MM.1S (cell line): ENCODE results near the gene RPGRIP1L.

Experiments
- DNase-seq: peaks from one replicate; pipeline ENCODE4 v3.0.0-alpha.2; 2015
- H2AFZ ChIP-seq: fragments of 300-600 bp; sonication (generic); 2 replicates; pipeline ENCODE4 v1.6.0; 2016; ENCODE audit warnings: antibody characterized with exemption, low read length
- H3F3A ChIP-seq: fragments of 300-600 bp; sonication (generic); 2 replicates; pipeline ENCODE4 v1.6.1; 2016; ENCODE audit warnings: mild to moderate bottlenecking, antibody characterized with exemption, low read length, moderate library complexity, mixed read lengths; ENCODE audit not compliant: insufficient read depth
- H3K27ac ChIP-seq: fragments of 300-600 bp; sonication (generic); 2 replicates; pipeline ENCODE4 v1.5.1; 2016; ENCODE audit warnings: mild to moderate bottlenecking, low read length
- H3K27me3 ChIP-seq: fragments of 300-600 bp; sonication (generic); replicated peaks from 2 replicates; pipeline ENCODE4 v1.6.0; 2016; ENCODE audit warnings: low read length; ENCODE audit not compliant: insufficient read depth
- H3K36me3 ChIP-seq: fragments of 300-600 bp; sonication (generic); replicated peaks from 2 replicates; pipeline ENCODE4 v1.6.1; 2016; ENCODE audit warnings: mild to moderate bottlenecking, low read length, mixed read lengths; ENCODE audit not compliant: insufficient read depth
- H3K4me1 ChIP-seq: fragments of 300-600 bp; sonication (generic); 2 replicates; pipeline ENCODE4 v1.6.1; 2016; ENCODE audit warnings: low read length, mixed read lengths
- H3K4me2 ChIP-seq: fragments of 300-600 bp; sonication (generic); 2 replicates; pipeline ENCODE4 v1.6.0; 2016; ENCODE audit warnings: low read depth, low read length
- H3K4me3 ChIP-seq: fragments of 300-600 bp; sonication (generic); 2 replicates; pipeline ENCODE4 v1.5.1; 2016; ENCODE audit warnings: low read length, mixed read lengths
- H3K79me2 ChIP-seq: fragments of 300-600 bp; sonication (generic); 2 replicates; pipeline ENCODE4 v1.6.1; 2016; ENCODE audit warnings: mixed run types, low read length, mixed read lengths
- H3K9ac ChIP-seq: fragments of 300-600 bp; sonication (generic); 2 replicates; pipeline ENCODE4 v1.6.1; 2016; ENCODE audit warnings: low read length, mixed read lengths
- H3K9me2 ChIP-seq: fragments of 300-600 bp; sonication (generic); replicated peaks from 2 replicates; pipeline ENCODE4 v1.6.1; 2016; ENCODE audit warnings: mild to moderate bottlenecking, low read length, mixed read lengths; ENCODE audit not compliant: insufficient read depth
- H3K9me3 ChIP-seq: fragments of 300-600 bp; sonication (generic); replicated peaks from 2 replicates; pipeline ENCODE4 v1.6.1; 2016; ENCODE audit warnings: mild to moderate bottlenecking, low read length, mixed read lengths; ENCODE audit not compliant: insufficient read depth
- H4K20me1 ChIP-seq: fragments of 300-600 bp; sonication (generic); 2 replicates; pipeline ENCODE4 v1.6.1; 2016; ENCODE audit warnings: mild to moderate bottlenecking, low read length, moderate library complexity, mixed read lengths; ENCODE audit not compliant: insufficient read depth
- CTCF ChIP-seq: fragments of 300-600 bp; sonication (generic); IDR thresholded peaks from 2 replicates; pipeline ENCODE4 v1.5.1; 2016; ENCODE audit warnings: antibody characterized with exemption, low read length, mixed read lengths
- EZH2 ChIP-seq: fragments of 300-600 bp; sonication (generic); optimal IDR thresholded peaks from 2 replicates; pipeline ENCODE3; 2017; ENCODE audit warnings: low read depth, mild to moderate bottlenecking, antibody characterized with exemption, low read length, mixed read lengths
- EZH2phosphoT487 ChIP-seq: fragments of 300-600 bp; sonication (generic); IDR thresholded peaks from 2 replicates; pipeline ENCODE4 v1.6.1; 2018; ENCODE audit warnings: antibody characterized with exemption, low read length

RPGRIP1L gene

GRCh38 chr16:53646506-53646905 is 57.2 kb downstream of the RPGRIP1L start:
- H2AFZ ChIP-seq = no peak overlapping the region
- H3F3A ChIP-seq = peaks cover 15% of the 10 kb centered on the region
- H3K27ac ChIP-seq = no peak overlapping the region
- no peaks in the 10 kb centered on the region for H3K9me3 ChIP-seq
- no peaks in the 10 kb centered on the region for H3K79me2 ChIP-seq
- H3K36me3 ChIP-seq = no peaks in the 10 kb centered on the region
- TF ChIP-seq EZH2 = no peak
- no peak for TF ChIP-seq EZH2phosphoT487
- no peak for TF ChIP-seq CTCF
- no peak overlapping the region for H3K4me2 ChIP-seq
- no peak overlapping the region for H3K4me3 ChIP-seq
- no peaks in the 10 kb centered on the region for H3K9me2 ChIP-seq
- H3K9ac ChIP-seq = no peak overlapping the region
- H3K4me1 ChIP-seq = peaks cover 16% of the 10 kb centered on the region
- no peak for DNase-seq
- no peaks in the 10 kb centered on the region for H3K27me3 ChIP-seq
- no peaks in the 10 kb centered on the region for H4K20me1 ChIP-seq

GRCh38 chr16:53643474-53643873 is 60.2 kb downstream of the RPGRIP1L start:
- peak overlapping the region; percentile 42; the same call in 1 of the 2 replicates for H3K4me2 ChIP-seq
- H3K9ac ChIP-seq = peak overlapping the region; percentile 8; the same call in 1 of the 2 replicates
- H3K9me3 ChIP-seq = no peaks in the 10 kb centered on the region
- peak overlapping the region; percentile 50 for H2AFZ ChIP-seq
- H4K20me1 ChIP-seq = no peaks in the 10 kb centered on the region
- H3K9me2 ChIP-seq = no peaks in the 10 kb centered on the region
- H3K79me2 ChIP-seq = no peaks in the 10 kb centered on the region
- no peaks in the 10 kb centered on the region for H3K27me3 ChIP-seq
- no peaks in the 10 kb centered on the region for H3K36me3 ChIP-seq
- TF ChIP-seq EZH2 (no peak), CTCF (no peak), EZH2phosphoT487 (no peak)
- H3F3A ChIP-seq = peaks cover 15% of the 10 kb centered on the region
- peak overlapping the region; percentile 26 for H3K4me3 ChIP-seq
- H3K27ac ChIP-seq = peak overlapping the region; percentile 76
- H3K4me1 ChIP-seq = peaks cover 16% of the 10 kb centered on the region
- DNase-seq = peak; percentile 65

GRCh38 chr16:53642094-53642493 is 61.6 kb downstream of the RPGRIP1L start:
- H3K4me2 ChIP-seq = no peak overlapping the region
- H3K9ac ChIP-seq = no peak overlapping the region
- peaks cover 23% of the 10 kb centered on the region for H3K4me1 ChIP-seq
- H3K79me2 ChIP-seq = no peaks in the 10 kb centered on the region
- no peaks in the 10 kb centered on the region for H3K9me3 ChIP-seq
- no peaks in the 10 kb centered on the region for H3K27me3 ChIP-seq
- H3K27ac ChIP-seq = no peak overlapping the region
- peaks cover 15% of the 10 kb centered on the region for H3F3A ChIP-seq
- H2AFZ ChIP-seq = no peak overlapping the region
- H3K9me2 ChIP-seq = no peaks in the 10 kb centered on the region
- TF ChIP-seq EZH2phosphoT487 (no peak), EZH2 (no peak), CTCF (no peak)
- DNase-seq = no peak
- H4K20me1 ChIP-seq = no peaks in the 10 kb centered on the region
- no peak overlapping the region for H3K4me3 ChIP-seq
- no peaks in the 10 kb centered on the region for H3K36me3 ChIP-seq
